Embryonic facial prominence (tissue), 1 donor: ENCODE measurements around the gene SLC4A2.

ENCODE experiments used
- DNase-seq: peaks from one replicate; pipeline ENCODE4 v3.0.0-alpha.2; 2016; ENCODE audit errors: extremely low spot score

SLC4A2 gene

GRCh38 chr7:151115121-151115835 lies 55.9 kb downstream of the SLC4A2 start:
- no peak for DNase-seq

DNA sequence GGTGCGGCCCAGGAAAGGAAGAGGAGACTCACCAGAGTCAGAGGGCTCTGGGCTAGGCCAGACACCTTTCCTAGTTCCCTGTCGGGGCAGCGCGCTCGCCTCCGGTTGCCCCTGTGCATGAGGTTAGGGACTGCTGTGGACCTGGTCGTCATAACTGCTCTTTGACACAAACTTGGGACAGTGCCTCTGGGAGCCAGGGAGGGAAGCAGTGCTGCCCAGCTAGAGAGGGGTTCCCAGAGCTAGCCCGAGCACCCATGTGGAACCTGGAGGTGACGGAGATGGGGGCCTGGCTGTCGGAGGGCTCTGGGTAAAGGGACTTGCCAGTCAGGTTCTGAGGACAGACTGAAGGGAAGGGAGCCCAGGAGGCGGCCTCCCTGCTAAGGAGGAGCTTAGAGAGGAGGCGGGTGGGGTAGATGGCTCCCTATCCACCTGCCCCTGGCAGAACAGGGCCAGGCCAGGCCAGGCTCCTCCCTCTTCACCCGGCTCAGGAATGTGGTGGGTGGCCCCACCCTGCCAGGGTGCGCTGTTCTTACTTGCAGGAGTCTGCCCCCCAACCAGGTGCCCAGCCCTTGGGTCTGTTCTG lies 56.5 kb downstream of the SLC4A2 start:
- peak; percentile 43 for DNase-seq

DNA sequence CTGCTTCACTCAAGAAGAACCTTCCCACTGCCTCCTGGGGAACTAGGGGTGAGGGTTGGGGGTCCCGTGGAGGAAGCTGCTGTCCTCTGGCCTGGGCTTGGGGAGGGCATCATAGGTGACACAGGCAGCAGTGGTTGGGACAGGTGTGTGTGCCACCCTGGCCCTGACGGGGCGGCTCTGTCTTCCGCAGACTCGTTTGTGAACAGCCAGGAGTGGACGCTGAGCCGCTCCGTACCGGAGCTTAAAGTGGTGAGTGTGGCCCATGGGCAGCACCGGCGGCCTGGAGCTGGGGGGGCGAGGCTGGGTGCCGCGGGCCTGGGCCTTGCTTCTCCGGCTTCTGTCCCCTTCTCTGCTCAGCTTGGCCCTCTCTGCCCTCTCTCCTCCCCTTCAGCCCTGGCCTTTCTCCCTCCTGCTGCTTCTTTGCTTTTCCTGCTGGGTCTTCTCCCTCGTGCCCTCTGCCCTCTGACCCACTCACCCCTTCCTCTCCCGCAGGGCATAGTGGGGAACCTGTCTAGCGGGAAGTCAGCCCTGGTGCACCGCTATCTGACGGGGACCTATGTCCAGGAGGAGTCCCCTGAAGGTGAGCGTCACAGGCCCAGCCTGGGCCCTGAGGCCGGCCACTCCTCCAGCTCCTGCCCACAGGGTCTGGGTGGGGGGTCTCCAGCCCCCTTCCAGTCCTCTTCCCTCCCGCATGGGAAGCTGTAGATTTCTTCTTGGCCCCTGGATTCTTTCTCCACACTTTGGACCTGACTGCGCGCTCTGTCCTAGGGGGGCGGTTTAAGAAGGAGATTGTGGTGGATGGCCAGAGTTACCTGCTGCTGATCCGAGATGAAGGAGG lies 57.4 kb downstream of the SLC4A2 start:
- no peak for DNase-seq

GRCh38 chr7:151117565-151117964 lies 58.2 kb downstream of the SLC4A2 start:
- DNase-seq: no peak

GRCh38 chr7:151118108-151119054 lies 59.0 kb downstream of the SLC4A2 start:
- no peak for DNase-seq

DNA sequence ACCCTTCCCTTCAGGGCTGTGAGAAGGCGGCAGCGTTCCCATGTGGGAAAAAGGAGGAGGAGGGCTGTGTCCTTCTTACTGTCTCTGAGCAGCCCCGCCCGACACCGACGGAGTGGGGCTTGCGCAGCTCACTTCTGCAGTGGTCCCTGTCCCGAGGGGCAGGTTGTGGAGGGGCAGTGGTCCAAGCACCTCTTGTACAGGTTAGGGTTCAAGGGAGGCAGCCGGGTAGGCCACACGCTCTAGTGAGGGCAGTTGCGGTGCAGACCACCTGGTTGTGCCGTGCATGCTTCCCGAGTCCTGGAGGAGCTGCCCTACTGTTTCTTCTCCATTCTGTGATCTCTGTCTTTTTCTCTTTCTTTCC lies 59.6 kb downstream of the SLC4A2 start:
- DNase-seq: no peak

DNA sequence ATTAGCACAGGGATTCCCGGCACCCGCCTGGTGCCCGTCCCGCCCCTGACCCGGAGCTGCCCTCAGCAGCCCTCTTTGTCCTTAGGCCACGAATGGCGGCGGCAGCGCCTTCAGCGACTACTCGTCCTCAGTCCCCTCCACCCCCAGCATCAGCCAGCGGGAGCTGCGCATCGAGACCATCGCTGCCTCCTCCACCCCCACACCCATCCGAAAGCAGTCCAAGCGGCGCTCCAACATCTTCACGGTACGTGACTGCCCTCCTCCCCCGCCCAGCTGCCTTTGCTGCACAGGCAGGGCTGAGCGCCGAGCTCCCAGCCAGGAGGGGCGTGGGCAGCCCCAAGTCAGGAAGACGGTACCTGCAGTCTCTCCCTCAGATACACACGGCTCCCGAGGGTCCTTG lies 60.5 kb downstream of the SLC4A2 start:
- no peak for DNase-seq

DNA sequence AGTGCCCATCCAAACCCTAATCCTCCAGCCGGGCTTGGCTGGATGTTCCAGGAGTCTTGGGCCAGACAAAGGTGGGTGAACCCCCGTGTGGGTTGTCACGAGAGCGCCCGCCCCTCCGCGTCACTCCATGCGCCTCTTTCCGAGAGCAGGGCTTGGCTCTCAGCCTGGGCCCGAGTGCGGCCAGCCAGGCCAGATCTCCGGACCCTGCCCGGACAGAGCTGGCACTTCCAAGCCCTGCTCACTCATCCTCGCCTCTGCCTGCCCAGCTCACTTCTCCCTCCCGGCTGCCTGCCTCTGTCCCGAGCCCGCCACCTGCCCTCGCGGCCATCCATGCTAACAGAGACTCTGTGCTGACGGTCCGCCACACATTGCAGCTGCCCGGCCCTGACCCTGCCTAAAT lies 61.5 kb downstream of the SLC4A2 start:
- DNase-seq: no peak

- DNase-seq: no peak
These were observed 62.2 kb downstream of the SLC4A2 start for GRCh38 chr7:151121380-151122170.

- DNase-seq: no peak
These were observed 62.9 kb downstream of the SLC4A2 start for GRCh38 chr7:151122276-151122675.

DNA sequence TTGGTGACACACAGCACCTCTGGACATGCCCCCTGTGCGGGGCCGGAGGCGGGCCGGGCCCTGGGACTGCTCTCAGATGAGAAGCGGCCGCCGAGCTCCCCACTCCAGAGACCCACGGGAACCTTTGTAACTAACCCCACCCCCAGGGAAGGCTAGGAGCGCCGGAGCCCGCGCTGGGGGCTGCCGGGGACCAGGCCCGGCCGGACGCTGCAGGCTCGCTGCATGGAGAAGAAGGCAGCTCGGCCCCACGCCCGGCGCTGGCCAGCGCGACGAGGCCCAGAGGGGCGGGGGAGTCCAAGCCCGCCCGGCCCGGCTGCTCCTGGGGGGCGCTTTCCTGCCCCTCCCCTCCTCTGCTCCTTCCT lies 63.4 kb downstream of the SLC4A2 start:
- no peak for DNase-seq

DNA sequence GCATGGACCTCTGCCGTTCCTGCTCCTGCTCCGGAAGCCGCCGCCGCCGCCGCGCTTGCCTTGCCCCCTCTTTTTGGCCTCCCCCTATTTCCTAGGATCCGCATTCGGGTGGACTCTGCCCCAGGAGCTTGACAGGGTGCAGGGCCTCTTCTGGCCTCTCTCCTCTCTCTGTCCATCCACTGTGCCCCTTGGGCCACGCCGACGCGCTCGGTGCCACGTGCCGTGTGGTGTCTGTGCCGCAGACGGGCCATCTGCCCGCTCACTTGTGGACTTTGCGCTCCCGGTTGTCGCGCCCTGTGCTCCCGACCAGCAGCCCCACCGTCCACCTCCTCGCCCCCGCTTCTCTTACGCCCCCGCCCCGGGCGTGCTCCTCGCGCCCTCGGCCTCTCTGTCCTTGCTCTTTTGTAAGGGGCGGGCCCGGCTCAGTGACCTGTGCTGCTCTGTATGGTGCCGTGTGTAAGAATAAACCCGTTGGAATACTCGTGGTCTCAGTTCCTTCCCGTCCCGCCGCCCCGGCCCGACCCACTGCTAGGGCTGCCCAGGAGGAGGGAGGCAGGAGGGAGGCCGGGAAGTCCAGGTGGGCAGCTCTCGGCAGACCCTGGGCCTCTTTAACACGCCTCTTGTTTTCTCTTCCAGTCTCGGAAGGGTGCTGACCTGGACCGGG lies 63.9 kb downstream of the SLC4A2 start:
- no peak for DNase-seq

GRCh38 chr7:151123822-151124464 lies 64.6 kb downstream of the SLC4A2 start:
- DNase-seq: peak; percentile 49

- no peak for DNase-seq
These were observed 65.1 kb downstream of the SLC4A2 start for GRCh38 chr7:151124481-151124880.

- DNase-seq: no peak
These were observed 65.6 kb downstream of the SLC4A2 start for GRCh38 chr7:151124899-151125399.

- no peak for DNase-seq
These were observed 66.1 kb downstream of the SLC4A2 start for GRCh38 chr7:151125470-151125845.

DNA sequence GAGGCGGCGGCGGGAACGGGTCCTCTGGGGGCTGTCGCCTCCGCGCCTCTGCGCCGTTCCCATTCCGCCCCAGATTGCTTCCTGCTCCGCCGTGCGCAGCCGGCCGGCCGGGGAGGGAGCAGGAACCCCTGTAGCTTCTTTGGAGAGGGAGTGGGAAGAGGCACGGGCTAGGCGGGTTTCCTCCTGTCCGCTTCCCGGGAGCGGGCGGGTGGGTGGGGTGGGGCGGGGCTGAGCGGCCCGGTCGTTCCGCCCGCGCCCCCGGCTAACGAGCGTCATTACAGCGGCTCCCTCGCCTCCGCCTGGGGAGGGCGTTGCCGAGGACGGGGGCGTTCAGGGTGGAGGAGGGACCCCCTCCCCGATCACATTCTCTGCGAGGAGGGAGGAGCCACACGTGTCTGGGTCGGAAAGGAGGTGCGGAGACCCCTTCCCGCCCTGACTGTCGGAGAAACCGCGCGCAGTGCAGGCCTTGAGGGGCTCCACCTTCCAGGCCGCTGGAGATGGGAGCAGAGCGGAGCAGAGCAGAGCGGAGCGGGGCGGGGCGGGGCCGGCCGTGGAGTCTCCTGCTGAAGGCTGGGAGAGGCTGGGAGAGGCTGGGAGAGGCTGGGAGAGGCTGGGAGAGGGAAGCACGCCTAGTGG lies 66.6 kb downstream of the SLC4A2 start:
- DNase-seq: no peak
